GM18909 (cell line): ENCODE measurements around the gene HERC4.

Experiments used
- ATAC-seq: cut with Tn5 transposase; IDR thresholded peaks from one replicate; pipeline ENCODE4 v1.9.1; 2021; ENCODE audit warnings: mild to moderate bottlenecking; ENCODE audit not compliant: unreplicated experiment, poor library complexity

The HERC4 gene, protein sequence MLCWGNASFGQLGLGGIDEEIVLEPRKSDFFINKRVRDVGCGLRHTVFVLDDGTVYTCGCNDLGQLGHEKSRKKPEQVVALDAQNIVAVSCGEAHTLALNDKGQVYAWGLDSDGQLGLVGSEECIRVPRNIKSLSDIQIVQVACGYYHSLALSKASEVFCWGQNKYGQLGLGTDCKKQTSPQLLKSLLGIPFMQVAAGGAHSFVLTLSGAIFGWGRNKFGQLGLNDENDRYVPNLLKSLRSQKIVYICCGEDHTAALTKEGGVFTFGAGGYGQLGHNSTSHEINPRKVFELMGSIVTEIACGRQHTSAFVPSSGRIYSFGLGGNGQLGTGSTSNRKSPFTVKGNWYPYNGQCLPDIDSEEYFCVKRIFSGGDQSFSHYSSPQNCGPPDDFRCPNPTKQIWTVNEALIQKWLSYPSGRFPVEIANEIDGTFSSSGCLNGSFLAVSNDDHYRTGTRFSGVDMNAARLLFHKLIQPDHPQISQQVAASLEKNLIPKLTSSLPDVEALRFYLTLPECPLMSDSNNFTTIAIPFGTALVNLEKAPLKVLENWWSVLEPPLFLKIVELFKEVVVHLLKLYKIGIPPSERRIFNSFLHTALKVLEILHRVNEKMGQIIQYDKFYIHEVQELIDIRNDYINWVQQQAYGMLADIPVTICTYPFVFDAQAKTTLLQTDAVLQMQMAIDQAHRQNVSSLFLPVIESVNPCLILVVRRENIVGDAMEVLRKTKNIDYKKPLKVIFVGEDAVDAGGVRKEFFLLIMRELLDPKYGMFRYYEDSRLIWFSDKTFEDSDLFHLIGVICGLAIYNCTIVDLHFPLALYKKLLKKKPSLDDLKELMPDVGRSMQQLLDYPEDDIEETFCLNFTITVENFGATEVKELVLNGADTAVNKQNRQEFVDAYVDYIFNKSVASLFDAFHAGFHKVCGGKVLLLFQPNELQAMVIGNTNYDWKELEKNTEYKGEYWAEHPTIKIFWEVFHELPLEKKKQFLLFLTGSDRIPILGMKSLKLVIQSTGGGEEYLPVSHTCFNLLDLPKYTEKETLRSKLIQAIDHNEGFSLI

DNA sequence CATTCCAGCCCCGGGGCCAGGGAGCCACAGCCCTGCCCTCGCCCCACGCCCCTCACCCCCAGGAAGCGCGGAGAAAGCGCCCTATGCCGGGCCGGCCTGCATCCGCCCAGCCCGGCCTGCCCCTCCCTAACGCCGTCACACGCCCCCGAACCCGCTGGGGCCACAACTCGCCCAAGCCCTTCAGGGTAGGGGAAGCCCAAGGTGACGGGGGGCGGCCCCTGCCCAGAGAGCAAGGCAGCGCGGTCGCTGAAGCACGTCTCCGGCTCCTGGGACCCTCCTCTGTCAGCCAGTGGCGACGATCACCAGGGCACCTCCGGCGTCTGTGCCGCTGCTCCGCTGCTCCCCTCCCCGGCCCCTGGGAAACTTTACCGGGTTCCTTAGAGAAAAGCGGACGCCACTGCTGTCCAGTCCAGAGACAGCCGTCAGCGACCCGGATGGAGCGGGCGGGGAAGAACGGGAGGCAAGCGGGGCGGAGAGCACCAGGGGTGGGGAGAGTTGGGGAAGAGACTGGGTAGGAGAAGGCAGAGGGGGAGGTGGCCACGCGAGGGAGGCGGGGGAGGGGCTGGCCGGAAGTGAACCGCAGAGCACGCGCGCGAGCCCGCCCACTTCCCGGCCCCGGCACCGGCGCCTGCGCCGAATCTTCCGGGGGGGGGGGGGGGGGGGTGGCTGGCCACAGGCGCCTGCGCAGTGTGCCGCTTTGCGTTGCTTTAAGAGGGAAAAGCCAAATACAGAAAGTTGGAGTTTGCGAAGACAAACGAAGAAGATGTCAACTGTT lies at the start of gene HERC4:
Gene HERC4, minus strand, starts transcription at position 509 of the 775 bp plus-strand sequence. CDS start 2,175 bp downstream, outside the sequence.
- peak; percentile 90 for ATAC-seq

GRCh38 chr10:68124718-68125117 lies 49.6 kb upstream of the HERC4 start:
- ATAC-seq, result no peak

- ATAC-seq, result no peak
These were observed 46.8 kb upstream of the HERC4 start for GRCh38 chr10:68121852-68122251.

GRCh38 chr10:68121020-68121743 lies 46.1 kb upstream of the HERC4 start:
- ATAC-seq, result no peak

GRCh38 chr10:68118657-68119056 lies 43.6 kb upstream of the HERC4 start:
- no peak for ATAC-seq

DNA sequence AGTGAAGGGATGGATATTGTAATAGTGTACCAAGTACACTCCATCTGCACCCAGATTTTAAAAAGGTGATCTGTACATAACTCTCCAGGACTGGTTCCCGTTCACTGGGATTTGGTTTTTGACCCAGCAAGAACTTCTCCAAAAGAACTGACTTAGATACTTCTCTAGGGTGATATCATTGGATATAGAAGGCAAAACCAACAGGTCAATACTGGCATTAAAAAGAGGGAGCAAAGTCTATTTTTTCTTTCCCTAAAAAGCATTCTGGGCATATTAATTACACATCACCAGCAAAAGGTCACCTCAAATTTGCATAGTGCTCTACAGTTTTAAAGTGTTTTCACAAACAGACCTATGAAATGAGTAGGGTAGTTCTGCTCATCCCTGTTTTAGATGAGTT lies 37.8 kb upstream of the HERC4 start:
- no peak for ATAC-seq

DNA sequence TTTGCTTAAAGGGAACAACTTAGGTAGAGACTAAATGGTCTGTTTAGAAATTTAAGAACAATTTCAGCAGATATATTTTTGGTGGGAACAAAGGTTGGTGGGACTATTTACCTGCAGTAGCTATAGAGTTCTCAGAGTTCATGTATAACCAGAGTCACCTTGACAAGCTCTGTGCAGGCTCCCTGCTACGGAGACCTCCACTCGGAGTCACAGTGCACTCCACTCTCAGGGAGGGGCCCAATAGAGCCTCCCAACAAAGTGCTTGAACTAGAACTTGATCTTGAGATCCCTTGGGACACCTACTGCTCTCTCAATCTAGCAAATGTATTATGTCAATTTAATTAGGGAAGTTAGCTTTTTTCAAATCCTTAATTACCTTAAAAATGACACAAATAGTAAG lies 36.5 kb upstream of the HERC4 start:
- ATAC-seq, result no peak

DNA sequence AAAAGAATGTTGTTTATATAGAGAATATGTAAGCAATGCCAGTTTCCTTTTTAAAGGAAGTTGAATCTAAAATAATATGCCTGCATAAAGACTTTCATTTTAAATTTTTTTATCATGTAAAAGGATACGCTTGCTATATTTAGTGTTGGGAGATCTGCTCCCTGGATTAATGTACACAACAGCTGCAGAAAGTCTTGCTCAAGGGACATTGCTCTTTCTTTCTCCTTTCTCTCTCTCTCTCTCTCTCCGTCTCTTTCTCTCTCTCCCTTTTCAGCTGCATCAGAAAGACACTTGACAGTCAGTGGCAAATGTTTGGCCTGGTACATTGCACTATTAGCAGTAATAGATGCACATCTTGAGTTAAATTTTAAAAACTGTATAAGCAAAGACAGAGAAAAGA lies 34.9 kb upstream of the HERC4 start:
- ATAC-seq, result no peak

GRCh38 chr10:68109331-68109730 lies 34.2 kb upstream of the HERC4 start, which contains the start of gene MYPN:
TSS of gene MYPN (plus strand) at chr10:68109488. CDS start at chr10:68121439, 11,951 bp downstream.
- ATAC-seq, result no peak

GRCh38 chr10:68108653-68109052 lies 33.6 kb upstream of the HERC4 start:
- ATAC-seq, result no peak

- ATAC-seq, result no peak
These were observed 33.0 kb upstream of the HERC4 start for GRCh38 chr10:68108051-68108450.

DNA sequence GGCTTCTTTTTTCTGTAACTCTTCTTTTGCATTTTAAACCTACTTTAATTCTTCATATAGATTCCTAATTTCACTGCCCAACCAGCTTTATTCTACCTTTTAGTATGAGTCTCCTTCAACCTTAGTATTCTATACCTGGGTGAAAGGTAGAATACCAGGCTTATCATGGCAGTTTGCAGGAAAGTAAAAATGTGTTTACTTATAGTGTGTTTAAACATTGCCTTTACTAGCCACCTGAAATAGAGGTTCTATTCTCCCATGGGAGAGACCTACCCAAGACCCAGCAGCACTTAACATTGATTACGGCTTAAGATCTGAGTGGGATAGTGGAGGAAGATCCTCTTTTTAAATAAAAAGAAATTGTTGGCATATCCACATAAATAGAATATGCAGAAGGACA lies 32.6 kb upstream of the HERC4 start:
- no peak for ATAC-seq

GRCh38 chr10:68106656-68107055 lies 31.6 kb upstream of the HERC4 start:
- no peak for ATAC-seq

GRCh38 chr10:68105820-68106219 lies 30.7 kb upstream of the HERC4 start:
- no peak for ATAC-seq

DNA sequence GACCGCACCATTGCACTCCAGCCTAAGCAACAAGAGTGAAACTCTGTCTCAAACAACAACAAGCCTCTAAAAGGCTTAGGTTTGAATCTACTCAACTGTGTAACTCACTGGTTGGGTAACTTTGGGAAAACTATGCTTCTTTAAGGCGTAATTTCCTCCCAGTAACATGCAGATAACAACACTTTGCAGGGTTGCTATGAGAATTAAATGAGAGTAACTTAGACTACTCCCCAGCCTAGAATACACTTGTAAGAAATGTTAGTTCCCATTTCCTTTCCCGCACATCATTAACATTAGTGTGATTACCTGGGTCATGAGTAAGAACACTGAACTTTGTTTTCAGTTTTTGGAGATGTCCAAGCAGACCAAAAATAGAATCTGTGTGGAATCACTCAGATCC lies 28.8 kb upstream of the HERC4 start:
- no peak for ATAC-seq

- no peak for ATAC-seq
These were observed 28.3 kb upstream of the HERC4 start for GRCh38 chr10:68103261-68103878.

GRCh38 chr10:68101066-68101465 lies 26.0 kb upstream of the HERC4 start:
- ATAC-seq, result no peak

GRCh38 chr10:68099736-68100135 lies 24.7 kb upstream of the HERC4 start:
- ATAC-seq, result no peak

GRCh38 chr10:68096913-68097516 lies 21.9 kb upstream of the HERC4 start:
- no peak for ATAC-seq
